Measurements from ENCODE around the gene MRGPRD. TPM values are rescaled to one million over a fixed set of nuclear protein-coding genes. Genes with fewer than 3 reads are reported as not detected.

MRGPRD gene
- total and polyA plus RNA-seq, 2 donors (not counting 1 experiment from before 2014, with no cell fraction given) = not detected

- Mint-ChIP-seq H3K9me3 (ENCODE audit: insufficient read depth) (no peaks in the 10 kb centered on the region), H3K4me1 (no peaks in the 10 kb centered on the region), H3K4me3 (no peak overlapping the region), H3K27ac (no peak overlapping the region), H3K27me3 (no peaks in the 10 kb centered on the region)
- Histone ChIP-seq H3K4me2 (replicated peaks; ENCODE audit: low read depth, low read length, poor library complexity, severe bottlenecking) (no peak overlapping the region), H3K36me3 (replicated peaks in 1 of 2; ENCODE audit: control extremely low read depth in 1 of 2, control insufficient read depth in 1 of 2, extremely low read depth in 1 of 2, insufficient read depth in 2 of 2, low read length in 1 of 2) (peaks cover 0 to 37% of the 10 kb centered on the region in 2 experiments), H4K20me1 (ENCODE audit: control insufficient read depth, insufficient read depth, low read length, poor library complexity, severe bottlenecking) (no peaks in the 10 kb centered on the region), H2AFZ (ENCODE audit: insufficient read depth, low read depth, low read length, poor library complexity, severe bottlenecking) (no peak overlapping the region), H3K4me3 (ENCODE audit: control extremely low read depth in 1 of 5, extremely low read depth in 1 of 5, insufficient read depth in 1 of 5, low read depth in 2 of 5, low read length in 4 of 5) (no peak overlapping the region), H3K79me2 (ENCODE audit: control insufficient read depth, insufficient read depth, low read length) (no peaks in the 10 kb centered on the region), H3K9me3 (ENCODE audit: control extremely low read depth in 1 of 3, control insufficient read depth in 2 of 3, insufficient read depth in 1 of 3, low read length in 2 of 3) (no peaks in the 10 kb centered on the region), H3K27ac (ENCODE audit: low read length in 2 of 2) (no peak overlapping the region), H3K4me1 (ENCODE audit: control insufficient read depth in 2 of 2, insufficient read depth in 2 of 2, low read length in 2 of 2) (no peaks in the 10 kb centered on the region), H3K9ac (ENCODE audit: low read length) (no peak overlapping the region), H3K27me3 (replicated peaks in 1 of 4; ENCODE audit: control extremely low read depth in 1 of 4, control insufficient read depth in 3 of 4, insufficient read depth in 4 of 4, low read length in 3 of 4) (no peaks in the 10 kb centered on the region)
- TF ChIP-seq EZH2 (IDR thresholded peaks at IDR 0.05; ENCODE audit: borderline replicate concordance, insufficient read depth, low read depth, low read length, poor library complexity, severe bottlenecking) (no peak), CTCF (IDR thresholded peaks at IDR 0.05) (no peak)
- DNase-seq = no peak
- ChIA-PET CTCF (no interaction called here), POLR2A (no interaction called here)
- intact Hi-C loops (cut with micrococcal nuclease) = no loop called here
- ATAC-seq (ENCODE audit: low read depth) = no peak
- 86% methylated on average over 23 of the region's 33 CpGs for WGBS (ENCODE audit: insufficient coverage)
These were observed 40.9 kb downstream of the MRGPRD start for GRCh38 chr11:68939583-68940555.
